Measurements from ENCODE around the gene HPSE2. TPM values are rescaled to one million over a fixed set of nuclear protein-coding genes. Genes with fewer than 3 reads are reported as not detected.
"Not testable (repeated sequence)": the region's sequence is repeated elsewhere in the genome, so short reads cannot be mapped to it uniquely, and the experiment has no call there.

HPSE2 gene
- total and polyA plus RNA-seq, 2 of the 13 experiments (the other 11 are each of a cell fraction or from before 2014, with no cell fraction given): 0.01 TPM; not detected in 1

GRCh38 chr10:99266383-99266782, 30.7 kb upstream of the HPSE2 start (continued):
- TF ChIP-seq, protein P1, sequence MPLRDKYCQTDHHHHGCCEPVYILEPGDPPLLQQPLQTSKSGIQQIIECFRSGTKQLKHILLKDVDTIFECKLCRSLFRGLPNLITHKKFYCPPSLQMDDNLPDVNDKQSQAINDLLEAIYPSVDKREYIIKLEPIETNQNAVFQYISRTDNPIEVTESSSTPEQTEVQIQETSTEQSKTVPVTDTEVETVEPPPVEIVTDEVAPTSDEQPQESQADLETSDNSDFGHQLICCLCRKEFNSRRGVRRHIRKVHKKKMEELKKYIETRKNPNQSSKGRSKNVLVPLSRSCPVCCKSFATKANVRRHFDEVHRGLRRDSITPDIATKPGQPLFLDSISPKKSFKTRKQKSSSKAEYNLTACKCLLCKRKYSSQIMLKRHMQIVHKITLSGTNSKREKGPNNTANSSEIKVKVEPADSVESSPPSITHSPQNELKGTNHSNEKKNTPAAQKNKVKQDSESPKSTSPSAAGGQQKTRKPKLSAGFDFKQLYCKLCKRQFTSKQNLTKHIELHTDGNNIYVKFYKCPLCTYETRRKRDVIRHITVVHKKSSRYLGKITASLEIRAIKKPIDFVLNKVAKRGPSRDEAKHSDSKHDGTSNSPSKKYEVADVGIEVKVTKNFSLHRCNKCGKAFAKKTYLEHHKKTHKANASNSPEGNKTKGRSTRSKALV (CRISPR knock-in tag; IDR thresholded peaks at IDR 0.05): no peak
- TF ChIP-seq LCORL (IDR thresholded peaks at IDR 0.05): no peak
- no peak for TF ChIP-seq LCORL (CRISPR knock-in tag; IDR thresholded peaks at IDR 0.05)
- TF ChIP-seq, protein P2, sequence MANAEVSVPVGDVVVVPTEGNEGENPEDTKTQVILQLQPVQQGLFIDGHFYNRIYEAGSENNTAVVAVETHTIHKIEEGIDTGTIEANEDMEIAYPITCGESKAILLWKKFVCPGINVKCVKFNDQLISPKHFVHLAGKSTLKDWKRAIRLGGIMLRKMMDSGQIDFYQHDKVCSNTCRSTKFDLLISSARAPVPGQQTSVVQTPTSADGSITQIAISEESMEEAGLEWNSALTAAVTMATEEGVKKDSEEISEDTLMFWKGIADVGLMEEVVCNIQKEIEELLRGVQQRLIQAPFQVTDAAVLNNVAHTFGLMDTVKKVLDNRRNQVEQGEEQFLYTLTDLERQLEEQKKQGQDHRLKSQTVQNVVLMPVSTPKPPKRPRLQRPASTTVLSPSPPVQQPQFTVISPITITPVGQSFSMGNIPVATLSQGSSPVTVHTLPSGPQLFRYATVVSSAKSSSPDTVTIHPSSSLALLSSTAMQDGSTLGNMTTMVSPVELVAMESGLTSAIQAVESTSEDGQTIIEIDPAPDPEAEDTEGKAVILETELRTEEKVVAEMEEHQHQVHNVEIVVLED (CRISPR knock-in tag; IDR thresholded peaks at IDR 0.05; ENCODE audit: borderline replicate concordance): no peak

- in situ Hi-C loops (cut with HindIII; ENCODE audit: extremely low pct_ligation_motif_present, low pct_unique_long_range_greater_than_20kb): loop anchor here (10.0 kb wide), 1 partner anchor 774 kb away; no protein-coding TSS in a partner anchor
Observed at GRCh38 chr10:99248824-99249223, 13.2 kb upstream of the HPSE2 start.

DNA sequence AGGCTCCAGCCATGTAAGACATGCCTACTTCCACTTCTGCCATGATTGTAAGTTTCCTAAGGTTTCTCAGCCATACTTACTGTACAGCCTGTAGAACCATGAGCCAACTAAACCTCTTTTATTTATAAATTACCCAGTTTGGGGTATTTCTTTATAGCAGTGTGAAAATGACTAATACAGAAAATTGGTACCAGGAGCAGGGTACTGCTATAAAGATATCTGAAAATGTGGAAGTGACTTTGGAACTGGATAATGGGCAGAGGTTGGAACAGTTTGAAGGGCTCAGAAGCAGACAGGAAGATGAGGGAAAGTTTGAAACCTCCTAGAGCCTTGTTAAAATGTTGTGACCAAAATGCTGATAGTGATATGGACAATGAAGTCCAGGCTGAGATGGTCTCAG, 12.2 kb upstream of the HPSE2 start:
- BruUV-seq (replicated peaks); H3K4me3 ChIP-seq (replicated peaks in 1 of 3; ENCODE audit: insufficient read depth in 1 of 3, low read depth in 2 of 3, low read length in 3 of 3); H3K27ac ChIP-seq (ENCODE audit: extremely low read length, insufficient read depth, low read length); H3K4me2 ChIP-seq (ENCODE audit: low read depth, low read length); DNase-seq (ENCODE audit: low spot score); H3K36me3 ChIP-seq (replicated peaks in 1 of 2; ENCODE audit: control insufficient read depth in 1 of 2, insufficient read depth in 2 of 2, low read length in 2 of 2); POLR2A ChIA-PET; H4K20me1 ChIP-seq (ENCODE audit: insufficient read depth, low read length); H3K4me1 ChIP-seq (ENCODE audit: insufficient read depth, low read length); H3K9ac ChIP-seq (ENCODE audit: insufficient read depth, low read depth, low read length); H3K79me2 ChIP-seq (ENCODE audit: insufficient read depth, low read length); H3K27me3 ChIP-seq (ENCODE audit: control insufficient read depth in 1 of 2, insufficient read depth in 2 of 2, low read length in 2 of 2); FAIRE-seq; H2AFZ ChIP-seq (ENCODE audit: low read length); ATAC-seq: not testable (repeated sequence)
- CTCF ChIA-PET (ENCODE audit: low intra/inter-chr PET ratio, low total read pairs): interaction anchor here (3.1 kb wide), 1 partner anchor 780 kb away, joined by 15 read pairs; no protein-coding TSS in a partner anchor
- H3K9me3 ChIP-seq (ENCODE audit: low read length): peaks cover 26% of the 10 kb centered on the region
- intact Hi-C loops (cut with micrococcal nuclease; ENCODE audit: unreplicated experiment) (loop anchor here (10.0 kb wide), 1 partner anchor 503 kb away; no protein-coding TSS in a partner anchor), in situ Hi-C loops (cut with HindIII; ENCODE audit: extremely low pct_ligation_motif_present, low pct_unique_long_range_greater_than_20kb) (loop anchor here (10.0 kb wide), 1 partner anchor 773 kb away; no protein-coding TSS in a partner anchor)

More at GRCh38 chr10:99248824-99249223, 13.2 kb upstream of the HPSE2 start:
- no TSS peak for BruUV-seq (replicated peaks)
- Histone ChIP-seq H3K9me3 (ENCODE audit: low read length) (peaks cover 26% of the 10 kb centered on the region), H2AFZ (ENCODE audit: low read length) (no peak overlapping the region), H3K4me3 (replicated peaks in 1 of 3; ENCODE audit: insufficient read depth in 1 of 3, low read depth in 2 of 3, low read length in 3 of 3) (no peak overlapping the region), H3K9ac (ENCODE audit: insufficient read depth, low read depth, low read length) (no peak overlapping the region), H3K36me3 (replicated peaks in 1 of 2; ENCODE audit: control insufficient read depth in 1 of 2, insufficient read depth in 2 of 2, low read length in 2 of 2) (no peaks in the 10 kb centered on the region), H3K4me1 (ENCODE audit: insufficient read depth, low read length) (no peaks in the 10 kb centered on the region), H3K79me2 (ENCODE audit: insufficient read depth, low read length) (no peaks in the 10 kb centered on the region), H3K27me3 (ENCODE audit: control insufficient read depth in 1 of 2, insufficient read depth in 2 of 2, low read length in 2 of 2) (no peaks in the 10 kb centered on the region), H4K20me1 (ENCODE audit: insufficient read depth, low read length) (no peaks in the 10 kb centered on the region), H3K27ac (ENCODE audit: extremely low read length, insufficient read depth, low read length) (no peak overlapping the region), H3K4me2 (ENCODE audit: low read depth, low read length) (no peak overlapping the region)
- intact Hi-C loops (cut with micrococcal nuclease; ENCODE audit: unreplicated experiment): loop anchor here (10.0 kb wide), 1 partner anchor 504 kb away; no protein-coding TSS in a partner anchor
- TF ChIP-seq MED8 (CRISPR knock-in tag; IDR thresholded peaks at IDR 0.05; ENCODE audit: insufficient replicate concordance) (no peak), ZIK1 (CRISPR knock-in tag; IDR thresholded peaks at IDR 0.05; ENCODE audit: borderline replicate concordance, low read depth) (no peak), SPEN (CRISPR knock-in tag; IDR thresholded peaks at IDR 0.05; ENCODE audit: low read depth) (no peak), ZNF710 (CRISPR knock-in tag; IDR thresholded peaks at IDR 0.05; ENCODE audit: borderline replicate concordance) (no peak)
- CTCF ChIA-PET (ENCODE audit: low intra/inter-chr PET ratio, low total read pairs): interaction anchor here (3.1 kb wide), 1 partner anchor 781 kb away, joined by 15 read pairs; no protein-coding TSS in a partner anchor
- DNase-seq (ENCODE audit: low spot score) (no peak), ATAC-seq (no peak), FAIRE-seq (no peak)
- POLR2A ChIA-PET: no interaction called here
- WGBS (ENCODE audit: low lambda C conversion rate): 0% methylated on average over 2 of the region's 2 CpGs
